ENCODE results near the gene CHKA.

The CHKA gene

DNA sequence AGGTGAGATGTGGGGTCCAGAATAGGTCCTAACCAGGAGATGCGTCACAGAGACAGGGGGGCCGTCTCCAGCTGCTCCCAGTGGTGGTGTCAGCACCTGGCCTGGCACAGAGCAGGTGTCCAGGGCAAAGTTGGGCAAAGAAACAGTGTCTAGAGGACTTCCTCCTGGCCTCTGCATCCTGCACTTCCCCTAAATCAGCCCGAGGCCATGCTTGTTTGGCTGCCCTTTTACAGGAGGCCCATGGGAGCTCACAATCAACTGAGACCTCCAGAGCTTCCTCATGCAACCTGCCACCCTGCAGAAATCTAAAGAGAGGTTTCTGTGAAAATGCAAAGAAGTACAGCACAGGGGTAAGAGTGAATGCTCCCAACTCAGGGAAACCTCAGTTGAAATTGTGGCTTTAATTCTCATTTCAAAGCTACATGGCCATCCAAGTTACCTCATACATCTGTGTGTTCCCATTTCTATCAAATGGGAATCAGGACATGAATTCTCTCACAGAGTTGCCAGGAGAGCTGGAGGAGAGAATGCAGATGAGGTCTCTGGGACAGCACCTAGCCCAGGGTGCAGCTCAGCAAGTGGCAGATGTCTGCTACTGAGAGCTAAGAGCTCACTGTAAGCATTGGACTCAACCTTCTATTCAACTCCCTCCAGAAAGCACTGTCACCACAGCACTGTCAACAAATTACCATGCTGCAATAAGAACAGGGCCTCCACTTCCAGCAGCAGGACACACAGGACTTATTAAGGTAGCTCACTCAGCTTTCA, 49.7 kb downstream of the CHKA start:
- no peak for DNase-seq (ENCODE audit: low read depth)

GRCh38 chr11:68067991-68068390, 53.2 kb downstream of the CHKA start:
- DNase-seq (ENCODE audit: low read depth): no peak

GRCh38 chr11:68066742-68067141, 54.4 kb downstream of the CHKA start:
- DNase-seq (ENCODE audit: low read depth): no peak

DNA sequence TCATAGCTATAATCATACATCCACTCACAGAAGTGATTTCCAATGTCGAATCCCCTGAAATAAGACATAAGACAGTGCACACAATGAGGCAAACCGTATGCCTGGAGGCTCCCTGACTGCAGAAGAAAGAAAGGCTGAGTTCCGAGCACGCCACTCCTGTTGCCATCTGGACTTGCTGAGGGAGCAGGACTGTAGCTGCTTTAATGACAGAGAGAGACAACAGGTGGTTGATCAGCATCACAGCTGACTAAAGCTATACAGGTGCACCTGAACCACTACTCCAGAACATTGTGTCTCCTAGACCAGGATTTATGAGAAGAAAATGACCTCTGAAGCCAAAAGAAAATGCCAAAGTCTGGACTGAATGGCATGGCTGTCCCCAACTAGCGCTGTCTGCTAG, 55.3 kb downstream of the CHKA start:
- DNase-seq (ENCODE audit: low read depth): no peak

GRCh38 chr11:68064926-68065325, 56.3 kb downstream of the CHKA start:
- no peak for DNase-seq (ENCODE audit: low read depth)

- DNase-seq (ENCODE audit: low read depth): no peak
These were observed 59.7 kb downstream of the CHKA start for GRCh38 chr11:68061508-68061907.

GRCh38 chr11:68057807-68058206, 63.4 kb downstream of the CHKA start:
- no peak for DNase-seq (ENCODE audit: low read depth)

DNA sequence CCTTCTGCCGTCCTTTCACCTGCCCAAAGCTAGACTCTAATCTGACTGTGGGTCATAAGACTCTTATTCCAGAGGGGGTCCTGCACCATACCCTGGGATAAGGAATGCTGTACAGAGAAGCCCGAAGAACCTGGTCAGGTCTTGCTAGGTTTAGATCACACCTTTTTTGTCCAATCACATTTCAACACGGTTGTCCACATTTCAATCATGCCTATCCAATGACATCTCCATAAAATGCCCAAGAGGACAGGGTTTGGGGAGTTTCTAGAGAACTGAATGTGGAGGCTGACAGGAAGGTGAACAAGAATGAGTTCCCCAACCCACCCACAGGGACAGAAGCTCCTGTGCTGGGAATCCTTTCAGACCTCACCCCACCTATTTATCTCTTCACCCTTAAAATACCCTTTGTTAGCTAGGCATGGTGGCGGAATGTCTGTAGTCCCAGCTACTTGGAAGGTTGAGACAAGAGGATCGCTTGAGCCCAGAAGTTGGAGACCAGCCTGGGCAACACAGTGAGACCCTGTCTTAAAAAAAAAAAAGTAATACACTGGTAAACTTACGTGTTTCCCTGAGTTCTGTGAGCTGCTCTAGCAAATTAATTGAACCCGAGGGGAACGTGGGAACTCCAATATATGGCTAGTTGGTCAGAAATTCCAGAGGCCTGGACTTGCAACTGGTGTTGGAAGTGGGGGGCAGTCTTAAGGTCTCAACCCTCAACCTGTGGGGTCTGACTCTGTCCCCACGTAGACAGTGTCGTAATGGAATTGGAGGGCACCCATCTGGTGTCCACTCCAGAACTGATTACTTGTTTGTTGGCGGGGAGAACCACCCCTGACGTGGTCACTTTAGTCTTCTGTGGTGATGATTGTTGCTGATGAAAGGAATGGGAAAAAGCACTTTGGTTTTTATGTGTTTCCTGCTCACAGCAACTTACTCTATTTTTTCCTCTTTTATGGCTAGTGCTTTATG, 64.6 kb downstream of the CHKA start:
- no peak for DNase-seq (ENCODE audit: low read depth)

DNA sequence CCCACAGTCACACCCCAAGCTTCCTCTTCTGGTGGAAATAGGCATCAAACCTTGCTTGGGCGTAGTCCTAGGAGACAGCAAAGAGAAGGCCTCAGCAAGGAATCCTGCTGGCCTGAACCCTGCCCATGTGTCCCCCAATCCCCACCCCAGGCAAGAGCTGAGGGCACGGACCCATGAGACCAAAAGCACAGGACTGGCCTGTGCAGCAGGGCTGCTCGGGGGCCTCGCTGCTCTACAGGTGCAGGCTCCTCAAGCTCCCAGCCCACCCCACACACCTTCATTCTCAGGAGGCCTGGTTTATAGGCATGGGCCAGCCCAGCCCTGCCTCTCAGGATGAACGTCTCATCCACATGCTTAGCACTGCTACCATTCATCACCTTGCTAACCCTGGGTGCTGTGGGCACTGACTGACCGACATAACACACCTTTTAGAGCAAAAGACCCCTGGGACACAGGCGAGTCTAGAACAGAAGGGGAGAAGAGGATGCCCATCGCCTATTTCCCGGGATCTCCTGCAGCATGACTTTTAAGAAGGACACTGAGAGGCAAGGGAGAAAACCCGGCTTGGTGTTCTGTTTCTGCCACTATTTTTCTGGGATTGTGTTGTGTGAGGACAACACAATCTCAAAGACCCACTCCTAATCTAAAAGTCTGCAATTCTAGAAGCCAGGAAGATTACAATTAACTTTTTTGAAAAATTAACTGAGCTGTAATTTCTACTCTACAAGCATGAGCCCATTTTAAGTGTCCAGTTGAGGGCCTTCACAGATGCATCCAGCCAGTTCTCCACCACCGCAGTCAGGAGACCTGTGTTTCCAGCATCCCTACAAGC, 67.0 kb downstream of the CHKA start:
- DNase-seq (ENCODE audit: low read depth): no peak

DNA sequence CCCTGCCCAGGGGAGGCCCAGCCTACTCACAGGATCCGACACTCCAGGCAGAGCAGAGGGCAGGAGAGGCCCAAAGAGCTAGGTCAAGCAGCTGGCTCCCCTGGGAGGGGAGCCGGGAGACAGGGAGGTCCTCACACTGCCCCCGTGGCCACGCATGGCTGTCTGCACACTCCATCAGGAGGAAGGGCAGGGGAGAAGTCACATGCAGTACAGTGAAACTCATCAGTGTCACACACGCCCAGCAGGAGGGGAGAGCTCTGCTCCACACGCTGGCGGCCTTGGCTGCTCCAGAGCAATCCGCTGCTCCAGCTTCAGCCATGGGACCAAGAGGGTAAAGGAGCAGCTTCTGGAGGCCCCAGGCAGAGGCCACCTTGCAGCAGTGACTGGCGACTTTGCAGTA, 68.1 kb downstream of the CHKA start:
- DNase-seq (ENCODE audit: low read depth): no peak

- no peak for DNase-seq (ENCODE audit: low read depth)
These were observed 68.9 kb downstream of the CHKA start for GRCh38 chr11:68052137-68052873.

DNA sequence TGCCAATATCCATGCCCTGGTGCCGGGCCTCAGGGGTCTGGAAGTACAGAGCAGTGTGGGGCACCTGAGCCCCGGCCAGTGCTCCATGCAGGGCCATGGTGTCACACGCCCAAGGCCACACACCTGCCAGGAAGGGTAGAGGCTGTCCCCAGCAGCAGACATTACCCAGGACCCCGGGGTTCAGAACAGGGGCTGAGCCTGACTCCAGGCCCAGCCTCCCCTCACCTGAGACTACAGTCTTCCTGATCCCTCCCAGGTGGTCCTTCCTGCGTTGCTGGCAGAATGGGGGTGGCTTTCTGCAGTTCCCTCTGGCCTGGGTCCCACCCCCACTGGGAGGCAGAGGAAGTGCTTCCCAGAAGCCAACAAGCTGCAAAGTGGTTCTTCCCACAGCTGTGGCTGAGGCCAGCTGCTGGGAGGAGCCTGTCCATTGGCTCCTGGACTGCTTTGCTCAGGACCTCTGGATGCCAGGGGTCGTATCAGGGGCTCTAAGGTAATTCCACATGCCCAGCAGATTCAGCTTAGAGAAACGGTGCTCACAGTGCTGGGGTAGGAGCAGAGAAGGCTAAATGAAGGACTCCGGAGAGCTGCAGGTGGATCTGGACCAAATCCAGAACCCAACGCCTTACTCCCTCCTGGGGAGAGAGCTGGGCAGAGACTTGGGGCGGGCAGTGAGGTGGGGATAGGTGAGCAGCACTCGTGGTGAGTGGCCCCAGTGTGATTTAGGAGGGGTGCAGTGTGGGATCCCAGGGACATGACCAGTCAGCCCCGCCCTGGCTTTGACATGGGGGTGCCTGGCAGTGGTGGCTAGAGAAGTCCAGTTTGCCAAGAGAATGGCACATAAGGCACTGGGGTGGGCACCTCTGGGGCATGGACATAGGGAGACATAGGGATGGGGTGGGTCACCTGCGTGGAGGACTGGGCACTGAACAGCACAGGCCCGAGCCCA, 69.7 kb downstream of the CHKA start:
- DNase-seq (ENCODE audit: low read depth): no peak

- no peak for DNase-seq (ENCODE audit: low read depth)
These were observed 70.8 kb downstream of the CHKA start for GRCh38 chr11:68050371-68050841.

GRCh38 chr11:68049509-68050370, 71.4 kb downstream of the CHKA start:
- DNase-seq (ENCODE audit: low read depth): no peak

- no peak for DNase-seq (ENCODE audit: low read depth)
These were observed 72.3 kb downstream of the CHKA start for GRCh38 chr11:68048681-68049508.

DNA sequence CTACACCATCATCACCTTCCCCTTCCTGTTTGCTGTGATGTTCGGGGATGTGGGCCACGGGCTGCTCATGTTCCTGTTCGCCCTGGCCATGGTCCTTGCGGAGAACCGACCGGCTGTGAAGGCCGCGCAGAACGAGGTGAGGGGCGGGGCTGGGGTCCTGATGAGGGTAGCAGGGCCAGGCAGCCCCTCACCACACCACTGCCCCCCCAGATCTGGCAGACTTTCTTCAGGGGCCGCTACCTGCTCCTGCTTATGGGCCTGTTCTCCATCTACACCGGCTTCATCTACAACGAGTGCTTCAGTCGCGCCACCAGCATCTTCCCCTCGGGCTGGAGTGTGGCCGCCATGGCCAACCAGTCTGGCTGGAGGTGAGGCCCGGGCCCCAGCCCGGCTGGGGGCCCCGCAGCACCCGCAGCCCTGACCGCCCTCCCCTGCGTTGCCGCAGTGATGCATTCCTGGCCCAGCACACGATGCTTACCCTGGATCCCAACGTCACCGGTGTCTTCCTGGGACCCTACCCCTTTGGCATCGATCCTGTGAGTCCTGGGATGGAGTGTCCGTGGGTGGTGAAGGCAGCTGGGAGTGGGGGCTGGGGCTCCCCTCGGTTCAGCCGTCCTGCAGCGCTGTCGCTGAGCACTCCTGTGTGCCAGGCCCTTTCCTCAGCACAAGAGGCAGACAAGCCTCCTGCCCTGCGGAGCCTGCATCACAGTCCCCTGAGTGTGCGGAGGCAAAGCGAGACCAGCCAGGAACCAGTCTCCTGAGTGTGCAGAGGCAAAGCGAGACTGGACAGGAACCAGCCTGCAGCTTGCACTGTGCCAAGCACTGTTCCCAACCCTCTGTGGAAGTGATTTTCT, 73.5 kb downstream of the CHKA start:
- DNase-seq (ENCODE audit: low read depth): no peak

- DNase-seq (ENCODE audit: low read depth): no peak
These were observed 76.3 kb downstream of the CHKA start for GRCh38 chr11:68044898-68045351.

Data from stimulated activated CD4-positive, alpha-beta T cell treated with anti-CD3 and anti-CD28 coated beads, Interleukin-2, amount 100 ng/mL, for 4 hours (primary cell).